NCI-H748 (cell line): ENCODE data around the gene PTEN.

Source experiments
- DNase-seq: peaks from one replicate; lab custom pipeline; 2025; ENCODE audit not compliant: unreplicated experiment; lab: John Stamatoyannopoulos, UW

The PTEN gene

GRCh38 chr10:87915989-87916388 is 52.6 kb downstream of the PTEN start:
- no peak for DNase-seq

GRCh38 chr10:87916515-87916914 is 53.1 kb downstream of the PTEN start:
- no peak for DNase-seq

- DNase-seq, result no peak
Measured at GRCh38 chr10:87918254-87918859, 54.9 kb downstream of the PTEN start.

- no peak for DNase-seq
Measured at GRCh38 chr10:87920538-87920937, 57.1 kb downstream of the PTEN start.

GRCh38 chr10:87921931-87922688 is 58.7 kb downstream of the PTEN start:
- DNase-seq, result no peak

GRCh38 chr10:87923233-87923632 is 59.8 kb downstream of the PTEN start:
- DNase-seq, result no peak

- DNase-seq, result peak; percentile 94
Measured at GRCh38 chr10:87925570-87925969, 62.1 kb downstream of the PTEN start.

GRCh38 chr10:87927091-87927490 is 63.7 kb downstream of the PTEN start:
- DNase-seq, result no peak

- DNase-seq, result no peak
Measured at GRCh38 chr10:87928996-87929395, 65.6 kb downstream of the PTEN start.

GRCh38 chr10:87930141-87930540 is 66.7 kb downstream of the PTEN start:
- no peak for DNase-seq

- DNase-seq, result no peak
Measured at GRCh38 chr10:87930934-87931835, 67.8 kb downstream of the PTEN start.

- DNase-seq, result no peak
Measured at GRCh38 chr10:87931836-87932230, 68.4 kb downstream of the PTEN start.

- no peak for DNase-seq
Measured at GRCh38 chr10:87935290-87936141, 72.1 kb downstream of the PTEN start.

GRCh38 chr10:87940210-87940609 is 76.8 kb downstream of the PTEN start:
- DNase-seq, result no peak

GRCh38 chr10:87942884-87943527 is 79.6 kb downstream of the PTEN start:
- no peak for DNase-seq

- no peak for DNase-seq
Measured at GRCh38 chr10:87945984-87946383, 82.6 kb downstream of the PTEN start.

- no peak for DNase-seq
Measured at GRCh38 chr10:87952612-87953011, 89.2 kb downstream of the PTEN start.

- no peak for DNase-seq
Measured at GRCh38 chr10:87956055-87956454, 92.6 kb downstream of the PTEN start.

GRCh38 chr10:87957702-87958101 is 94.3 kb downstream of the PTEN start:
- DNase-seq, result no peak

- no peak for DNase-seq
Measured at GRCh38 chr10:87960230-87960629, 96.8 kb downstream of the PTEN start.
